ENCODE results near the gene ELOVL5.
A peak's percentile ranks its signal among the peaks of the same experiment; 100 is the strongest.
"Not testable (repeated sequence)": the region's sequence is repeated elsewhere in the genome, so short reads cannot be mapped to it uniquely, and the experiment has no call there.

Gene ELOVL5

DNA sequence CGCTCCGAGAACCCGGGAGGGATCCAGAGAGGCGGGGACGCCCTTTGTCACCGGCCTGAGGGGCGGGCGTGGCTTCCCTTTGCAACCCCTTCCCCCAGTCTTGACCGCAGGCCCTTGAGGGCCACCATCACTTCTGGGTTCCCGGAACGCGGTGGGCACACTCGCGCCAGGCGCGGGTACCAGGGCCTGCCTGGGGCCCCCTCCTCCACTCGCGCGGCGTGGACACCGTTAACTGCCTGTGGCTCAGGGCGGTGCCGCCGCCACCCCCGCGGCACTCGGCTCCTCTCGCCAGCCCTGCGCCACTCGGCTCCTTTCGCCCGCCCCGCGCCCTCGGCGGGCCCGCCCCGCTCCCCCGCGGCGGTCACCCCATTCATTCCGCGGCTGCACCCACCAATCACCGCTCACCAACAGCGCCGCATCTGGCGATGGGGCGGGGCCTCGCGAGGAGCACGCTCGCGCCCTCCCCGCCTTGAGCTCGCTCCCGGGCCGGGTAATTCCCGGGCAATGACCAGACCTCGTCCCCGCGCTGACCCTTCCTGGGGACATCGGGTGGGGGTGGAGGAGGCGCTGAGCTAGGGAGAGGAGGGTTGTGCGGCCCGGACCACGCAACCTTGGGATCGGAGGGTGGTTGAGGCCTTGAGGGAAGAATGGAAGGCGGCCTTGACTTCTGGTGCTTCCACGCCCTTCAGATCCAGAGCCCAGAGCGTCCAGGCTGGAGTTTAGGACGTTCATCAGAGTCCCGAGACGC lies 10.5 kb upstream of the ELOVL5 start:
- peak; percentile 96 for DNase-seq

DNA sequence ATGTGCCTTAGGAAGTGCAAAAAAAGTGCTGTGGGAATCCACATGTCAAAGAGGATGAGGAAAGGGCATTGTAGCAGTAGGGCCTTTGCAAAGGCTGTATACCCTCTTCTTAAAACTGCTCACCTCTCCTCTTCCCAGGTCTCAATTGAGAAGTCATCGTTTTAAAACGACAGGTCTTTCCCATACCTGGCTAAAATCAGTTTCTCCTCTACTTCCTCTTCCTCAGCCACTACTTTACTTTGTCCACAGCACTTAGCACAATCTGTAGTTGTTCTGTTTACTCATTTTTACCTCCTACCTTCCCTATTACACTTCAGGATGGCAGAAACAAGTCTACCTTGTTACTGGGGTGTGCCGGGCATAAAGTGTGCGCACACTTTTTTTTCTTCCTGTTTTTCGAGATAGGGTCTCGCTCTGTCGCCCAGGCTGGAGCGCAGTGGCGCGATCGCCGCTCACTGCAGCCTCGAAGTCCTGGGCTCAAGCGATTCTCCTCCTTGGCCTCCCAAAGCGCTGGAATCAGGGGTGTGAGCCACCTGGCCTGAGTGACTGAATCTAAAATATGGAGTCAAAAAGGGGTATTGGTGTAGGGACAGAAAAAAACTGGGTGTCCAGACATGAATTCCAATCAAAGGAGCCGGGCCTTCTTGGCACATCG lies 9.8 kb upstream of the ELOVL5 start:
- DNase-seq: no peak

DNA sequence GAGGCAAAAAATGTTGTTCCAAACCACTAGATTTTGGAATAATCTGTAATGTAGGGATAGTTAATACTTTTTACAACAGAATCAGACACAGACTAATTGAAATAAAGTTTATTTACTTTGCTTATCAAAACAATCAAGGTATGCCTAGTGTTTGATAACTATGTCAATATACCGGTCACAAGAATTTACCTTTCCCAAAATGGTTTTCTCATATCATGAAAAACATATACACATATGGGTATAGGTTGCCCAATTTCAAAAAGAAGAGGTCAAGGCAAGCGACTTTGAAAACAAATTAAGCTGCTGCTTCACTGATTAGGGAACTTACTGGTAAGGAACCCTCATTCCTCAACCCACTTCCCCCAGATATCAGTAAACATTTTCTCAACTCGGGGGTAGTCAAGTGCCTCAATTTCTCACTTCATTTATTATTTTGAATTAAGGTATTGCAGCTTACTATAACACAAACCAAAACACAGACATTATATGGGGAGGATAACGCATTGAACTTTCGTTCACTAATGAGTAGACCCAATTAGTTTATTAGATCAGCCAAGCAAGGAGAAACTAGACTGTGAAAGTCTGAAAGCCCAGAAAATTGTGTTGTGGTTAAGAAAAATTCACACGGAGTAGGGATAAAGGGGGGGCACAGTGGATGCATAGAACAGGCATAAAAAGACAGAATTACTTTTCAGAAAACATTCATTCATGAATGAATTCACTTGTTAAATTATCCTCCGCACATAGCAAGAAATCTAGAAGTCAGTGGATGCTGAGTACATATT lies 9.0 kb upstream of the ELOVL5 start:
- no peak for DNase-seq

DNA sequence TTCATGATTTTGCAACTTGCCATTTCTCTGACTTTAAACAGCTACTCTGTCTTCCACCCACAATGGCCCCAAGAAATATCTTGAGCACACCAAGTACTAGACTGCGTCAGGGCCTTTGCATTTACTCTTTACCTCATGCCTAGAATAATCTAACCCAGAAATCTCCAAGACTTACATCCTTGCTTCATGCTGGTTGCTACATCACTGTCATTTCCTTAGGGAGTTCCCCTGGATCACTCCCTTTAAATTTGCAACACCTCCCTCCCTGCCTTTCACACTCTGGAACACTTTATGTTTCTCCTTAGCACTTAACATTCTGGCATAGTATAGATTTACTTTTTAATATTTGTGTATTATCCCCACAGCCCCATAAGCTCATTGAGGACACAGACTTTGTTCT lies 4.9 kb upstream of the ELOVL5 start:
- DNase-seq: no peak

DNA sequence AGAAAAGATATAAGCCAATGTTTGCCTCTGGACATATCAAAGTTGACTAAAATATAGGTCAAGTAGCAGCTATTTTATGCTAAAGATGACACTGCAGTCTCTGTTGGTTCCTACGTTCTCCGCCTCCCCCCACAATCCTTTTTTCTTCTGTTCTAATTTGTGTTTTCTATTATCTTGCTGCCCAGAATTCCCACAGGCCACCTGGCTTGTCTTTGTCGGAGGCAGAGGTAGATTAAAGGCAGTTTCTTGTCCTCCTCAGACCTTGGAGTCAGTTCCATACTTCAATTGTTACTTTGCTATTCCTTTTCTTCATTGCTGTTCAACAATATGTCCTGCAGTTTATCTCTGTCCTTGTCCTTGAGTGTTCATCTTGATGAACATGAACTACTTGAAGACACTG lies 3.6 kb upstream of the ELOVL5 start:
- DNase-seq: no peak

DNA sequence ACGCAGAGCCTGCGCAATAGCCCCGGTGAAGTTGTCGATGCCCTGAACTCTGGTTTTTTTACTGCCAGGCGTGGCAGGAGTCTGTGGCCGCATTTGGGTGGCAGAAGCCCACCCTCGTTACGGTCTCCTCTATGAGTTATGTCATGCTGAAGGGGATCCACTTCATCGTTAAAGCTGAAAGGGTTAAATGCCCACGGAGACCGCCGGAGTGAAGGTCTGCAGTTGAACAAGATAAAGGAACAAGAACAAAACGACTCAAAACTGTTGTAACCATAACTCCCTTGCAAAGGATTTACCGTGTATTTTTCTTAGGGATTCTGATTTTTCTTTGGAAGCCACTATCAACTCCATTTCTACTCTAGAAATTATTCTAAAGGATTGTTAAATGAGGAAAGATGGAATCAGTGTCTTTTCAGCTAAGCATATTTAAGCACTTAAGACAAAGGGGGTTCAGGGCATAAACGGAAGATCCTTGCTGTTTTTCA lies 501 bp upstream of the ELOVL5 start:
- no peak for DNase-seq

DNA sequence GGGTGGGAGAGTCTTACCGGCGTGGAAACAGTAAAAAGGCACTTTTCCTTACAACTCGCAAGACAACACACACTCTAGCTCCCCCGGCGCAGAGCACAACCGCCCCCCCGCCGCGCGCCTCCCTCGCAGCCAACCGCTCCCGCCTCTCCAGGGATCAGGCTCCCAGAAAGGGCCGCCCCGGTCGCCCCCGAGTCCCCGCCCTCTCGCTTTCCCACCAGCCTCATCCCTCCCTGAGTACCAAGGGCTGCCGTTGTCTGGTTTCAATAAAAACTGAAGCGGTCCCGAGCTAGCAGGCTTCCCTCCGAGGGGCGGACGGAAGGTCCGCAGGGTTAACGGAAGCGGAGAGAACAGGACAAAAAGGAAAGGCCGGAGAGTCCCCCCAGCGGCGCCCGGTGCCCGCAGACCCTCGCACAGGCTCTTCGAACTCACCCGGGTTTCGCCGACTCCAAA lies 804 bp downstream of the ELOVL5 start:
- peak; percentile 84 for DNase-seq

DNA sequence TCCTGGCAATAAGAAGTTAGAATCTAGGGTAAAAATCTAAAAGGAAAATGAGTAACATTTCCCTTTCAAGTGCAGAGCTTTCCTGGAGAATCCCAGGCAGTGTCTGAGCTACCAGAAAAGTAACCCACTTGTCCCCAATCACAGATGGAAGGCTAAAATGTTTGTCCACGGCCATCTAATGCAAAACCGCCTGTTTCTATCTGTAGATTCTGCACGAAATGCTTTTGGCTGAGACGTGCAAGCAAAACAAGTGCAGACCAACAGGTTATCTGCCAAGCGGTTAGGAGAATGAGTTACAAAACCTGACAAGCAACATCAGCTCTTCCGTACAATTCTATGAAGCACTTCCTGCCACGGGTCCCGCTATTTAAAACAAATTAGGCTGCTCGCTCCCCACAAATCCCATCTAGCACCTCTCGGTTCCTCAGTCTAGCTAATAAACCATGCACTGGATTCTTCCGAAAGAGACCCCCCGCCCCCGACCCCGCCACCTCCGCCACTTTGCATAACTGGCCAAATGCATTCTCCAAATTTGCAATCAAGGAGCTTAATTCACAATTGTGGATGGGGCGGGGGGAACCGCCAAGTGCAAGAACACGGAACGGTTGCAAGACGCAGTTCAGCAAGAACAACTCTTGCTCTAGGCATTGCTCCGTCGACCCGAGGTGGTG lies 1.4 kb downstream of the ELOVL5 start:
- DNase-seq: no peak

DNA sequence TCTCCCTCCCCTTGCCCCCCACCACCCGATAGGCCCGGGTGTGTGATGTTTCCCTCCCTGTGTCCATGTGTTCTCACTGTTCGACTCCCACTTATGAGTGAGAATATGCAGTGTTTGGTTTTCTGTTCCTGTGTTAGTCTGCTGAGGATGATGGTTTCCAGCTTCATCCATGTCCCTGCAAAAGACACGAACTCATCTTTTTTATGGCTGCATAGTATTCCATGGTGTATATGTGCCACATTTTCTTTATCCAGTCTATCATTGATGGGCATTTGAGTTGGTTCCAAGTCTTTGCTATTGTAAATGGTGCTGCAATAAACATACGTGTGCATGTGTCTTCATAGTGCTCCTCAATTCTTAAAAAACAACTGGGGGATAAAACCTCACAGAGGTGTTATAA lies 2.7 kb downstream of the ELOVL5 start:
- DNase-seq: not testable (repeated sequence)

DNA sequence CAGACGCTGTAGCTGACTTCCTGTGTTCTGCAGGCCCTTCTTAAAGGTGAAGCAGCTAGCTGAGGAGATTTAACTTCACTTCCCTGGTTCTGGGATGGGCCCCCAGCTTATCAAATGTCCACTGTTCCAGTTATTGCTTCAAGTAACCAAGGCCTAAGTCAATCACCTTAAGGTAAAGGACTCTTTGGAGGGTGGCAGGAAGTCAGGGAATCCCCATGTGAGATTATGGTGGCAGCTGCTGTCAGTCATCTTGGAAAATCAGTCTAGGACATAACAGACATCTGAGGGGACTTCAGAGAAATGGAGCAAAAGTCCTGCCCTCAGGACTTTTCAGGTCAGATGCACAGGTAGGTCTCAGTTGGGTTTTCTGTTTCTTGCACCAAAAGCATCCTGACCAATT lies 3.8 kb downstream of the ELOVL5 start:
- no peak for DNase-seq

DNA sequence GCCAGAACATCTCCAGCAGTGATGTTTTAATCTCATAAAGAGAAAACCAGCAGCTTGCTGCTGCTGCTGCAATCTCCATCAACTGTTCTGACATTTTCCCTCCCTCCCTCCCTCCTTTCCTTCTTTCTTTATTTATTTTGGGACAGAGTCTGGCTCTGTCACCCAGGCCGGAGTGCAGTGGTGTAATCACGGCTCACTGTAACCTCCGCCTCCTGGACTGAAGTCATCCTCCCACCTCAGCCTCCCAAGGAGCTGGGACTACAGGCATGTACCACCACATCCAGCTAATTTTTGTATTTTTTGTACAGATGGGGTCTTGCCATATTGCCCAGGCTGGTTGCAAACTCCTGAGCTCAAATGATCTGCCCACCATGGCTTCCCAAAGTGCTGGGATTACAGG lies 5.7 kb downstream of the ELOVL5 start:
- DNase-seq: no peak

DNA sequence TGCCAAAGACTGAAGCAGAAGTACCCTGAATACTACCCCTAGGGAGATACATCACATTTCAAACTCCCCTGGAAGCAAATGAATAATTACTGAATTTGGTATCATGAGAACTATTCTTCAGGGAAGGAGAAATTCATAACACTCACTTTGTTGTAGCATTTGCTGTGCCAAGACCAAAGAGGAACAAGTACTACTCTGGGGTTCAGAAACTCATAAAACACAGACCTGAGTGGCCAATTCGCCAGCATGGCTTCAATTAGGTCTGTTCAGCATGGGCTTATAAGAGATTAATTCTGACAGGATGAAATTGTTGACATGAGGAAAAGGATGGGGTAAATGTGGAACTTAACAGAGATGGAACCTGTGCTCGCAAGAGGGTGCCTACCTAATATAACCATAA lies 6.5 kb downstream of the ELOVL5 start:
- no peak for DNase-seq

DNA sequence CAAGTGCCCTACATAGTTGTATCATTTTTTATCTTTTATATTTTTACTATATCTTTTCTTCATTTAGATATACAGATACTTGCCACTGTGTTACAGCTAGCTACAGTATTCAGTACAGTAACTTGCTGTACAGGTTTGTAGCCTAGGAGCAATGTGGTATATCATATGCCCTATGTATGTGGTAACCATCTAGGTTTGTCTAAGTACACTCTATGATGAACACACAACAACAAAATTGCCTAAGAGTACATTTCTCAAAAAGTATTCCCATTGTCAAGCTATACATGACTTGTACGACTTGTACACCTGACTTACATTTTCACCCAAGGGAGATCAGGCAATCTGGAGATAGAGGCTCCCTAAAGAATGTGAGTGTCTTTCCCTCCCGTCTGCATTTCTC lies 8.2 kb downstream of the ELOVL5 start:
- DNase-seq: no peak

DNA sequence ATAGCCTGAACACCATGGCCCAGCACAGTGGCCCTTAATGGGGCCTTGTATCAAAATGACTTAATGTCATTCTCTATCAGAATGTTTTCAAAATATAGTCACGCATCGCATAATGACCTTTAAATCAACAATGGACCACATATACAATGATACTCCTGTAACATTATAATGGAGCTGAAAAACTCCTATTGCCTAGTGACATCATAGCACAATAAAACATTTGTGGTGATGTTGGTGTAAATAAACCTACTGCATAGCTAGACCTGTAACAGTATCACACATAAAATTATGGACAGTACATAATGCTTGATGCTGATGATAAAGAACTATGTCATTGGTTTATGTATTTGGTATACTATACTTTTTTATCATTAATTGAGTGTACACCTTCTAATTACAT lies 9.3 kb downstream of the ELOVL5 start:
- no peak for DNase-seq

DNA sequence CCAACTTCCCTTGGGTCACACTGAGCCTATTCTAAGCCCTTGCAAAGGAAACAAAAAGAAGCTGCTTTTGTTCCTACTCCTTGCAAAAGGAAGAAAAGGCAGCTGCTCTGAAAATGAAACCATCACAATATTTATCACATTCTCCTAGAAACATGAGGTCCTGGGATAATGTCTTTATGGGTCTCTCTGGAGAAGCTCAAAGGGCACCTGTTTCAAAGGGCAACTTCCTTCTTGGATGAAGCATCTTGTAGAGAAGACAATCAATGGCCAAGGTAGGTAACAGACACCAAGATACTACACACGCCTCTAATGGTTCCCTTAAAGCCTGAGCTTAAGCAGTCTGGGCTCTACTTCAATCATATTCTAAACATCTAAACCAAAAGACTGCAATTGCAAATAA lies 10.4 kb downstream of the ELOVL5 start:
- DNase-seq: no peak

DNA sequence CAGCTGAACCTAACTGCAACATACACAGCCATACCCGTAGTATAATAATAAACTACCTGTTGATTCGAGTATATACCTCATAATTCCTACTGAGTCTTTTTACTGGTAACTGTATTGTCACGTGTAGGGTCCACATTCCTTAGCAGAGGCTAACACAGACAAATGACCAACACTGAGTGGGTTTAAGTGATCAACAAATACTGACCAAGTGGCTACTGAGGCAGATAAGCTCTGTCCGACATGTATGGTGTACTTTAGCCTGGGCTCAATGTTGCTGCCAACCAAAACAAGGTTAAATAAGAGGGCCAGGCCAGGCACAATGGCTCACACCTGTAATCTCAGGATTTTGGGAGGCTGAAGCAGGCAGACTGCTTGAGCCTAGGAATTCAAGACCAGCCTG lies 12.7 kb downstream of the ELOVL5 start:
- DNase-seq: no peak

DNA sequence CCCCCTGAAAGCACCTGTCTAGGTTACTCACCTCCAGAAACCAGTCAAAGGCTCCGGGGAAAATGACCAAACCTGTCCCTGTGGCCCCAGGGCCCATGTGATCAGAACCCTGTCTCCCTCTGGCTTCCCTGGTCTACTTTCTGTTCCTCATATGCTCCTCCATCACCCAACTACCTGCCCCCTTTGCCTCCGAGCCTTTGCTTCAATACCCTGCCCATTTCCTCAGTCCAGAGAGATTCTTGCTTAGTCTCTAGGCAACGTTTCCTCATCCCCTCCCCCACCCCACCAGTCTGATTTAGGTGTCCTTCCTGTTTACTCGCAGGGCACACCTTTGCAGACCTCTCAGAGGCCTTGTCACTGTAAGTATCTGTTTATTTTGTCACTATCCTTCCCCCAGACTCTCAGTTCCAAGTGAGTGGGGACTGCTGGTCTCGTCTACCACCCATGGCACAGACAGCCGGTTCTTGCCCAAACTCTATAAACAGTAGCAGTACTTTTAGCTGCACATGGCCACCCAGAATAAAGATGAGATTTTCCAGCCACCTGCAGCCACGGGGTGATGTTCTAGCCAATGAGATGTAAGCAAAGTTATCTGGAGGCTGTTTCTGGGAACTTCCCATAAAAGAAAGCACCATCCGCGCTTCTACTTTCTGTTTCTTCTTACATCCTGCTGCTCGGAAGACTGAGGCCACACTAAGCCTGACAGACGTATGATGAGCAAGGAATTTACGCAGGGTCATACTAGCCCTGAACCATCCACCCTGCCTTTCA lies 13.3 kb downstream of the ELOVL5 start:
- peak; percentile 87 for DNase-seq

DNA sequence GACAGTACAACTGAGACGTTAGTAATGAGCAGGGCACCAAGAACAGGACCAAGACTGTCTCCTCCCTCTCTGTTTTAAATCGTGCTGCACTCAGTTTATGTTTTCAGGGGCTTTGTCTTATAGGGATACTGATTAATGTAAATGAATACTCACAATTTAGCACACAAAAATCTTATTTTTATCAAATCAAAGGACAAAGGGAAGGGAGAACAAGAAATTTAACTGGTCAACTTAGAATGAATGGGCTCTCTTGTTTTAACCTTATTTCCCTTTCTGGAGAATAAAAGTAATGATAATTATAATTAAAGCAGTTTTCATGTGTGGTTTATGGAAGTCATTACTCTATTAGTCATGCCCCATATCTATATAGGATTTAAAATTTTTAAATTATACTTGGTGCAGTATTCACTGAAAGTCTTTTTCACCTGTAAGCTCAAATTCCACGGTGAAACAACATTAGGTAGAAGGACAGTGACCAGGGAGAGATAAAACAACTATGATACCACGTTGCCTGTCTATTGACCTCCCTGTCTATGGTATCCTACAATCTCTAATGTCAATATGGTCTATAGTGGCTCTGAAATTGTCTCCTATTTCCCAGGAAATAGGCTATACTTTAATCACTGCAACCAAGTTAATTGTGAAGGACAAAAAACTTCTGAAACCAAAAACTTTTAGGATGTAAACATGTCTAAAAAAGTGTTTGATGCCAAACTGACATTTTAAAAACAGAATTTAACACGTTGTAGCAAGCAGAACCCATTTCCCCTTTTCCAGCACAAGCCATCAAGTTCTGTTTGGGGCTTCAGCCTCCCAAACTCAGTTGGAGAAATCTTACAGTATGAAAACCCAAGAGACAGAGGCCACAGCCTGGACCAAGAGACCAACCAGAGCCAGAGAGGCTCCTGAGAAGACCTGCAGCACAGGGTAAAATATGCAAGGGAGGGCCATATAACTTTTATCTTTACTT lies 15.0 kb downstream of the ELOVL5 start:
- no peak for DNase-seq

DNA sequence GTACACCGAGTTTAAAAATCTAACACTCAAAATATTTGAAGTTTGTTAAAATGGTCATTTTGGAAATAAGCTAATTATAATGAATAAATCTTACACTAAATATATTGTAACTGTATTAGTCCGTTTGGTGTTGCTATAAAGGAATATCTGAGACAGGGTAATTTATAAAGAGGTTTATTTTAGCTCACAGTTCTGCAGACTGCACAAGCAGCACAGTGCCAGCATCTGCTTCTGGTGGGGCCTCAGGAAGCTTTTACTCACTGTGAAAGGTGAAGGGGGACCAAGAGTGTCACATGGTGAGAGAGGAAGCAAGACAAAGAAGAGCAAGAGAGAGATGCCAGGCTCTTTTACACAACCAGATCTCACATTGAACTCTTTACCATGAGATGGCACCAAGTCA lies 17.1 kb downstream of the ELOVL5 start:
- no peak for DNase-seq

DNA sequence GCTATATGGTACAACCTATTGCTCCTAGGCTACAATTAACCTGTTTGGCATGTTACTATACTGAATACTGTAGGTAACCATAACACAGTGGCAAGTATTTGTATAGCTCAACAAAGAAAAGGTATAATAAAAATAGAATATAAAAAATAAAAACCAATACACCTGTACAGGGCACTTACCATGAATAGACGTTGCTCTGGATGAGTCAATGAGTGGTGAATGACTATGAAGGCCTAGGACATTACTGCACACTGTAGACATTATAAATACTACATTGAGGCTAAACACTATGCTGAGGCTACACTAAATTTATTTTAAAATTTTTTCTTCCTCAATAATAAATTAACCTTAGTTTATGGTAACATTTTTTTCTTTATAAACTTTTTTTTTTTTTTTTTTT lies 18.6 kb downstream of the ELOVL5 start:
- DNase-seq: no peak

DNA sequence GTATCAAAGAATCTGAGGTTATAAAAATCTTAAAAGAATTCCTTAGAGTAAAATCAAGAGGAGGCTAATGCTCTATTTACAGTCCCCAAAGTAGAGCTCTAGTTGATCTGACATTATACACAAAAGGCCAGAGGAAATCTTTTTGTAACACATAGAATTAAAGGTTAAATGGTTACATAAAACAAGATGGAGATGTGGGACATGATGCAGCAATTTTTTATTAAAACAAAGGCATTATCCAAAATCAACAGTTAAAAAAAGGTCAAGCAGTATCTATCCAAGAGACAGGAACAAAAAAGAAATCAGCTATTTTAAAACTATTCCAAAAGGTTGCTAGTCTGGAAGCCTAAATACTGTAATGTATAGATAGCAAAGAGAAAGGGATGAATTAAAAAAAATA lies 20.4 kb downstream of the ELOVL5 start:
- no peak for DNase-seq

Data from activated effector memory CD4-positive, alpha-beta T cell treated with anti-CD3 and anti-CD28 coated beads, Interleukin-2, amount 50 U/mL, for 16 hours (primary cell).